GOT3 (cell line): Measurements from ENCODE around the gene RAB11FIP5.
"Not testable (repeated sequence)": the region's sequence is repeated elsewhere in the genome, so short reads cannot be mapped to it uniquely, and the experiment has no call there.

Experiments
- DNase-seq: peaks from one replicate; lab custom pipeline; 2025; ENCODE audit warnings: mixed read lengths; lab: John Stamatoyannopoulos, UW

Gene RAB11FIP5, protein sequence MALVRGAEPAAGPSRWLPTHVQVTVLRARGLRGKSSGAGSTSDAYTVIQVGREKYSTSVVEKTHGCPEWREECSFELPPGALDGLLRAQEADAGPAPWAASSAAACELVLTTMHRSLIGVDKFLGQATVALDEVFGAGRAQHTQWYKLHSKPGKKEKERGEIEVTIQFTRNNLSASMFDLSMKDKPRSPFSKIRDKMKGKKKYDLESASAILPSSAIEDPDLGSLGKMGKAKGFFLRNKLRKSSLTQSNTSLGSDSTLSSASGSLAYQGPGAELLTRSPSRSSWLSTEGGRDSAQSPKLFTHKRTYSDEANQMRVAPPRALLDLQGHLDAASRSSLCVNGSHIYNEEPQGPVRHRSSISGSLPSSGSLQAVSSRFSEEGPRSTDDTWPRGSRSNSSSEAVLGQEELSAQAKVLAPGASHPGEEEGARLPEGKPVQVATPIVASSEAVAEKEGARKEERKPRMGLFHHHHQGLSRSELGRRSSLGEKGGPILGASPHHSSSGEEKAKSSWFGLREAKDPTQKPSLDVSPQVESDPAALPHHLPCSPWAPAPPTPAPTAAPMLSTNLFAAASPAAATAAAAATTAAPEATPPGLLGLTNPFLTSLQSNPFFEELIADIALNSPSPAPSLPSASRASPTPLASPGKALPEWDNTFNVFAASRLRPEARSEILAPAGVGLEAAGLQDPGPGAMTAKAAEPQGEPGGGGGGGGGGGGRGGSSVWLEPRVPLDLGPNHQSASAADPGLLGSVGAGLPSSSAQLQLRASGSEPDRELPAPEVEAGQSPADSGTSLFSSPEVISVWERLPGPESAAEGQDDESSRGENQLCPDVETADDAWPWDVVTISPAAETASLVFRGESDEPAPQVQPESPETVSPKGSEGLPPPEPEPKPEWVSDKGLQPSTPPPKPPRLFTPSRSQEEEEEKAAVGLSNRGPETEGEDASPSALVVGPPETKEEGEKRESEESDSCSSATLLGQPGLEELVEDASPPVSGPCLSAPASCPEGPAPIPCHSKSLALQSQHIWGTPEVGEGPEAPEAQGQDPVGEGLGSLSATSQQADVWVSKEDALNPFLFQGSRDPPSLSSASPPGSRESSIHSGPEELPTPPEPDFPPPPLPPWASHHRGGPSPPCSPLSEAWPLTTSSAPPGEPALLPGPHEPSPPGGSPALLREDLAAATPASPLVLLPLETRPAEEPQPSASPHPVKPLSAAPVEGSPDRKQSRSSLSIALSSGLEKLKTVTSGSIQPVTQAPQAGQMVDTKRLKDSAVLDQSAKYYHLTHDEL (N-terminal part only)

DNA sequence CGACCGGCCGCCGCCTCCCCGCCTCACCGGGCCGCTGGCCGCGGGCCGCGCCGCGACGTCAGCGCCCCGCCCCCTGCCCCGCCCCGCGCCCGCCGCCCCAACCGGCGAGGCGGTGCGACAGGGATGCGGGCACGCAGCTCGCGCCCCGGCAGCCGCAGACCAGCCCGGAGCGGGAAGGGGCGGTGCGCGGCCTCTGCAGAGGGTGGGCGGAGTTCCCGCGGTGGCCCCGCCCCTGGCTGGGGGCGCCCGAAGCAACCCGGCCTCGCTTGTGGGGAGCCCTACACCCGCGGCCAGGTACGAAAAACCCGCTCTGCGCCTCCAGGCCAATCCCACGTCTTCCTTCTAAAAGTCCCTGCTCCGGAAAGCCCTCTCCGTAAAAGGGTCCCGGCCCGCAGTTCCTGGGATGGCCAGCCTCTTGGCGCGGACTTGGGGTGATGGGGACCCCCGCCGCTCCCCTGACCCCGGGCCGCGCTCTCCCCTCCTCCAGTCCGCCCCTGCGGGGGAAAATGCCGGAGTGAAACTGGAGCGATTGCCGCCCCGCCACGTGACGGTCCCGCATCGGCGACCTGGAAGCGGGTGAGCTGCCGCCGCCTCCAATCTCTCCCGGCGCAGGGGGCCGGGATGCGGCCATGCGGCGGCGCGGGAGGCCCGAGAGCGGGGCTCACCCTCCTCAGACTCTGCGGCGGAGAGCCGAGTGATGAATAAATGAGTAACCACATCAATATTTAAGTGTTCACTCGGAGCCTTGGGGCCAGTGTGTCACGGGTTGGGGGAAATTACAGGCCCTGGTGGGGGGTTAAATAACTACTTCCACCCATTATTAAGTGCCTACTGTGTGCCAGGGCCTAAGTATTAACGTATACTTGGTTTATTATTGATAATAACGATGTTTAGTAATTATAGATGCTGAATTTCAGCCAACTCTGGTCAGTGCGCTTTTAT lies at the start of gene RAB11FIP5:
Gene RAB11FIP5, minus strand, starts transcription at position 36 of the 942 bp plus-strand sequence. CDS start 171 bp downstream, outside the sequence.
- DNase-seq: peak; percentile 52

DNA sequence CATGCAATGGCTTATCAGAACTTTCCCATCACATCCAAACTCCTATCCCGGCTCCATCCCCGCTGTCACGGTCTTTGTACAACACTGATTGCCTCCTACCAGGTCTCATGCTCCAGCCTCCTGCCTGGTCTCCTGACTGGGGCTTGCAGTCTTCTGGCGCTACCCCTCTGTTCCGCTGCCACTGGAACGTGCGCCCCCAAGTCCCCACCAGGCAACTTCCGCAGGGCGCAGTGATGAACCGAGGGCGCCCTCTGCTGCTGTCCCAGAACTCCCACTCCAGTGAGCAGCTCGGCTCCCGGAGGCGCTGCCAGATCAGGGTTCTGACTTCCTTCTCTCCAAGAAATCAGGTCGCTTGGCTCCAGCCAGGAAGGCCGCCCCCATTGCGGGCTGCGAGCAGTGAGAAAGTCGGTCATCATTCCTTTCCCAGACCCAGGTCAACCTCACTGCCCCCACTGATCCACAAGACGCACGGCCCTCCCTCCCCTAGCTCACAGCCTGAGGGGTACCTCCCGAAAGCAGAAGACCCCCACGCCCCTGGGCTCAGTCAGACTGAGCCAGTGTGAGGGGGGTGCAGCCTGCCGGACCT lies 43.9 kb upstream of the RAB11FIP5 start:
- DNase-seq: no peak

DNA sequence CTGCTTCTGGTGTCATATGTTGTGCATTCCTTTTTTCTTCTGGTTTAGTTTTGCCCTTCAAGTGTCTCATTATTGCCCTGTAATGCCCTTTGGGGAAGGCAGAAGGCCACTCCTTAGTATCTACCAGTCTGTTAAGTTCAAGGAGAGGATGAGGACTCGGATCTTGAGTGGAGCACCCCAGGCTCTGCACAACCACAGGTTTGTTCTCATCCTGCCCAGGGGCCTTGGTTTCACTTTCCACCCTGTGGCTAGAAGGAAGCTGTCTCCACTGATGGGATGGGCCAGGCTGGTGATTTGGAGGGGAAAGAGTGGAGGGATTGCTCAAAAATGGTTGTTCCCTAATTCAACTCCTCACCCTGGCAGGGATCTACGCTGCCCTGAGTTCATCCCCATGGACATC lies 30.2 kb upstream of the RAB11FIP5 start:
- no peak for DNase-seq

DNA sequence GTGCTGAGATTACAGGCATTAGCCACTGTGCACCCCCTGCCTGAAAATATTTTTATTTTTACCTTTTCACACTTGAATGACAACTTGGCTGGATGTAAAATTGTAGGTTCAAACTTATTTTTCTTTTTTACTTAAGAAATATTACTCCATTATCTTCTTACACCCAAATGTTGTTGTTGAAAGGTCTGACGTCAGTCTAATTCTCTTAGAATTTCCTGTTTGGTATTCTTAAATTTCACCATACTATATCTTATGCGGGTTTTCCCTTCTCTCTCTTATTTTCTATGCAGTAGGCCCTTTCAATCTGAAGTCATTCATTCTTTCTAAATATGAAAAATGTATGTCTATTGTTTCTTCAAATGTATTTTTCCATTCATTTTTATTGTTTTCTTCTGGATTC lies 29.1 kb upstream of the RAB11FIP5 start:
- DNase-seq: no peak

DNA sequence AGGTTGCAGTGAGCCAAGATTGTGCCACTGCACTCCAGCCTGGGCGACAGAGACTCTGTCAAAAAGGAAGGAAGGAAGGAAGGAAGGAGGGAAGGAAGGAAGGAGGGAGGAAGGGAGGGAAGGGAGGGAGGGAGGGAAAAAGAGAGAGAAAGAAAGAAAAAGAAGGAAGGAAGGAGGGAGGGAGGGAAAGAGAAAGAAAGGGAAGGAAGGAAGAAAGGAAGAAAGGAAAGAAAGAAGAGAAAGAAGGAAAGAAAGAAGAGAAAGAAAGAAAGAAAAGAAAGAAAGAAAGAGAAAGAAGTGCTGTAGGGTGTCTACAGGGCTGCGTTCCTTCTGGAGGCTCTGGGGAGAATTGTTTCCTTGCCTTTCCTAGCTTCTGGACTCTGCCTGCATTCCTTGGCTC lies 22.5 kb upstream of the RAB11FIP5 start:
- no peak for DNase-seq

DNA sequence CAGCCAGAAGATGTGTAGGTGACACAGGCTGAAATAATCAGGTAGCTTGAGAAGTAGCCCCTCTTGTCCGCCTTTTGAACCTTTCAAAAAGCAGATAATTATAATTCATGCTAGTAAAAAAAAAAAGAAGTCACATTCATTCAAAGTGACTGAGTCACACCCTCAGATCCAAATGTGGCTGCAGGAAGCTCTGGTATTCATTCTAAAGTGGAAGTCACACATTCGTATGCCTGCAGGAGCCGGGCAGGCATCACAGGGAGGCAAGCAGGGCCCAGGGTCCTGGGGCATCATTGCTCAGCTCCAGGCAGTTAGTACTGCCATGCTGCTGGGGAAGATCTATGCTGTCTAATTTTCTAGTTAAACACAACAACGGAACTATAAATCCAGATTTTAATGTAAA lies 21.7 kb upstream of the RAB11FIP5 start:
- no peak for DNase-seq

DNA sequence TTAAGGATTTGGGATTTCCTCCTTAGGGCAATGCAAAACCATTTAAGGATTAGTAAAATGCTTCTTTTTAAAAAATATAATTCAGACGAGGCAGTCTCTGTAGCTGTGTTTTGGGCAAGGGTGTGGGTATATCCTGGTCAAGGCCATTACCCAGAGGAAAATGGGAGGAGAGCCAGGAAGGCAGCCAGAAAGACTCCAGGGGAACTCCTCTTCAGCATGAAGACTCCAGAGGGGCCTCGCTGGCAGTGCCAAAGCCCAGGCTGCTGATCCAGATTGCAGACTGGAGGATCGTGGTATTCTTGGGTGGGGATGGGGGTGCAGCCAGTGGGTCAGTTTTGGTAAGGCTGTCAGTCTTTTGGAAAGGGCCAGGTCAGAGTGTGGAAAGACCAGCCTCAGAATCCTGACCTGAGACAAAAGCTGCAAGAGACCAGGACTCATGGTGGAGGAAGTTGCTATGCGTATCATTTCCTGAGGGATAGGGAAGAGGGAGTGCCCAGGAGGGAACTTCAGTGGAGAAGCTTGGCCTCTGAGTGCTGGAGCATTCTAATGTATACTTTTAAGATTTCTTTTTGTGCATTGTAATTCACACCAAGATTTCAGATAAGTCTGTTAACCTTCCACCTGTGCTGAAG lies 20.9 kb upstream of the RAB11FIP5 start:
- DNase-seq: no peak

DNA sequence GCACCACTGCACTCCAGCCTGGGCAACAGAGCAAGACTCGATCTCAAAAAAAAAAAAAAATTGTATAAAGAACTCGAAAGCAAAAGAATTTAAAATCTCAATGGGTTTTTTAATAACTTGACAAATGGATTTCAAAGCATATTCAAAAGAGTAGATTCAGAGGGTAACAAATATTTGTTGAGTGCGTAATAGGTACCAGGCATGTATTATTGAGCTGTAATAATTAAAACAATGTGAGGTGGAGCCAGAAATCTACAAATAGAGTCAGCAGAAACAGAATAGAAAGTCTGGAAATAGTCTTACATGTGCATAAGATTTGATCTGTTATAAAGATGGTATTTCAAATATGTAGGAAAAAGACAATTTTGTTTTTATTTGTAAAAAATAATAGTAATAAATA lies 19.1 kb upstream of the RAB11FIP5 start:
- DNase-seq: no peak

DNA sequence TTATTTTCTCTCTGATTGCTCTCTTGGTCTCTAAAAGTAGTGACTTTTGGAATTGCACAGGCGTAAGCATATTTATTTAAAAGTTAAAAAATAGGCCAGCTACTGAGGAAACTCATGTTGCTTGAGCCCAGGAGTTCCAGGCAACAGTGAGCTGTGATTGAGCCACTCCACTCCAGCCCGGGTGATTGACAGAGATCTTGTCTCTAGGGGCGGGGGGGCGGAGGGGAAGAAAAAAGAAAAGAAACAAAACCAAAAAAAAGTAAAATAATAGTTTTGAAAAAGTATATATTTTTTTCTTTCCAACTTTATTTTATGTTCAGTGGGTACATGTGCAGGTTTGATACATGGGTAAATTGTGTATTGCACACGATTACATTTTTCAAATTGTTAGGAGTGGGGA lies 18.0 kb upstream of the RAB11FIP5 start:
- DNase-seq: no peak

DNA sequence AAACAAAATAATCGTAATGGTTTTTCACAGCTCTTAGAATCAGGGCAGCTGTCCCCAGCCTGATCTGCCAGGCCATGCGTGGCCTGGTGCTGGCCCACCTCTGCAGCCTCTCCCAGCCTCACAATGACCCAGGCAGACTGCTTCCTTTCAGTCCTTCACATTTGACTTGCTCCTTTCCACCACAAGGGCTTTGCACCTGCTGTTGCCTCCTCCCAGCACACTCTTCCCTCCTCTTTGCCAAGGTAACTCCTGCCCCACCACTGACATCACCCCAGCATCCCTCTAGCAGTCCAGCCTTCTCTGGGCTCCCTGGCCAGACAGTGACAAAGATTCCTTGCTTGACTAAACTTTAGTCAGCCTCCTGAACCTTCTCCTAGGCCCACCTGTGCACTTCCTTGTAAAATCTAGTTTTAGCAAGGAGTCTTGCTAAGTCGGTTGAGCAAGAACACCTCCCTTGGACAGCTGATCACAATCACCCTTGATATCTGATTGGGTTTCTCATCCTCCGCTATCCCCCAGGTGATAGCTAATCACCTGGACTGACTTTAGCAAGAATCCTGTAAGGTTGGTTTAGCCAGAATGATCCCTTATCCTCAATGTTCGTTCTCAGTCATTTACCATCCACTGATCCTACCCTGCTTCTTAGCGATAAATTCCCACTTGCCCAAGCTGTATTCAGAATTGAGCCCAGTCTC lies 16.2 kb upstream of the RAB11FIP5 start:
- DNase-seq: no peak

DNA sequence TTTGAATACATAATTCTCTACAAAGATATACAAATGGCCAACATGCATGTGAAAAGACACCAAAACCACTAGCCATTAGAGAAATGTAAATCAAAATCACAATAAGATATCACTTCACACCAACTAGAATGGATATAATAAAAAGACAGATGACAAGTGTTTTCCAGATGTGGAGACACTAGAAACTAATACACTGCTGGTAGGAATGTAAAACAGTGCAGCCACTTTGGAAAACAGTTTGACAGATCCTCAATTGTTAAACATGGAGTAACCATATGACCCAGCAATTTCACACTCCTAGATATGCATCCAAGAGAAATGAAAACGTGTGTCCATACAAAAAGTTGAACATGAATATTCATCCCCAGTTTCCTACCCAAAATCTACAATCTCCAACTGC lies 9.8 kb upstream of the RAB11FIP5 start:
- DNase-seq: no peak

DNA sequence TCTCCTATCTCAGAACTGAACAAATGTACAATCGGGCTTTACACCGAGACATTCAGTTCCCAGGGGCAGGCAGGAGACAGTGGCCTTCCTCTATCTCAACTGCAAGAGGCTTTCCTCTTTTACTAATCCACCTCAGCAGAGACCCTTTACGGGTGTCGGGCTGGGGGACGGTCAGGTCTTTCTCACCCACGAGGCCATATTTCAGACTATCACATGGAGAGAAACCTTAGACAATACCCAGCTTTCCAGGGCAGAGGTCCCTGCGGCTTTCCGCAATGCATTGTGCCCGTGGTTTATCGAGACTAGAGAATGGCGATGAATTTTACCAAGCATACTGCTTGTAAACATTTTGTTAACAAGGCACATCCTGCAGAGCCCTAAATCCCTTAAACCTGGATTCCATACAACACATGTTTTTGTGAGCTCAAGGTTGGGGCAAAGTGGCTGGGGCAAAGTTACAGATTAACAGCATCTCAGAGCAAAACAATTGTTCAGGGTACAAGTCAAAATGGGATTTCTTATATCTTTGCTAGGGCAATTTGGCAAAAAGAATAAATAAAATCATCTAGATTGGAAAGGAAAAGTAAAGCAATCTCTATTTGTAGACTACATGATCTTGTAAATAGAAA lies 7.0 kb upstream of the RAB11FIP5 start:
- DNase-seq: not testable (repeated sequence)

DNA sequence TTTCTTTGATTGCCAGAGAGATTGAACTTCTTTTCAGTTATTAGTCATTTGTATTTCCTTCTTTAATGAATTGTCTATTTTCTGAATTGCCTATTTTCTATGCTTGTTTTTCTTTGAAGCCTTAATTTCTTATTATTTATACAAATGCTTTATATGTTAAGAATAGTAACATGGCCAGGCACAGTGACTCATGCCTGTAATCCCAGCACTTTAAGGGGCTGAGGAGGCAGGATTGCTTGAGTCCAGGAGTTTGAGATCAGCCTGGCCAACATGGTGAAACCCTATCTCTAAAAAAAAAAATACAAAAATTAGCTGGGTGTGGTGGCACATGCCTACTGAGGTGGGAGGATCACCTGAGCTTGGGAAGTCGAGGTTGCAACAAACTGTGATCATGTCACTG lies 4.7 kb upstream of the RAB11FIP5 start:
- no peak for DNase-seq

DNA sequence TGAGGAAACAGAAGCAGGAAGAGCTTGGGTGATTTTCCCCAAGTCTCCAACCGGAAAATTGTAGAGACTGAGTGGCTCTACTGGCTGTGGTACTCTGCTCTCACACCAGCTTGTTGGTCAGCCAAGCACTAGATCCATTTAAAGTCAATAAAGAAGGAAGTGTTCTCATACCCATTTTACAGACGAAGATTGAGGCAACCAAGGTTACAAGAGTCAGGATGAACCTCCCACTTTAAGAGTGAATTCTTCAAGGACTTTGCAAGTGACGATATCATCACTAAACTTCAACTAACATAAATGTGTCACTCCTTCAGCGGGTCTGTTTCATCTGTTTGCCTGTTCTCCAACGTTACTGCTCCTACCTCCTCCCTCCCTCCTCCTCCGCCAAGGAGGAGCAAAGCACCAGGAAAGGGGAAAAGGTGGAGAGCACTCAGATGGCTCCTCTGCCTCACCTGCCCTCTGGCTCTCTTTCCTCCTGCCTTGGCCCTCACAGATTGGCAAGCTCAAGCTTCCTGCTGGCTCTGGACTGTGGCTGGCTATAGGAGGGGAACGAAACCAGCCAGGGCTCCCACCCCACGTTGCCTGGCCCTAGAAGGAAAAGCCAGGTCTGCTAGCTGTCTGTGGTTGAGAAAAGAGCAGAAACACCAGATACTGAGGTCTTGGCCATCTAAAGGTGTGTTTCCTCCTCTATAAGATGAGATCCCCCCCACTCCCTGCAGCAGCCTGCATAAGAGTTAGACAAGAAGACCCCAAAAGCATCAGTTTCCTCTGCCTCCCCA lies 3.6 kb upstream of the RAB11FIP5 start:
- no peak for DNase-seq

DNA sequence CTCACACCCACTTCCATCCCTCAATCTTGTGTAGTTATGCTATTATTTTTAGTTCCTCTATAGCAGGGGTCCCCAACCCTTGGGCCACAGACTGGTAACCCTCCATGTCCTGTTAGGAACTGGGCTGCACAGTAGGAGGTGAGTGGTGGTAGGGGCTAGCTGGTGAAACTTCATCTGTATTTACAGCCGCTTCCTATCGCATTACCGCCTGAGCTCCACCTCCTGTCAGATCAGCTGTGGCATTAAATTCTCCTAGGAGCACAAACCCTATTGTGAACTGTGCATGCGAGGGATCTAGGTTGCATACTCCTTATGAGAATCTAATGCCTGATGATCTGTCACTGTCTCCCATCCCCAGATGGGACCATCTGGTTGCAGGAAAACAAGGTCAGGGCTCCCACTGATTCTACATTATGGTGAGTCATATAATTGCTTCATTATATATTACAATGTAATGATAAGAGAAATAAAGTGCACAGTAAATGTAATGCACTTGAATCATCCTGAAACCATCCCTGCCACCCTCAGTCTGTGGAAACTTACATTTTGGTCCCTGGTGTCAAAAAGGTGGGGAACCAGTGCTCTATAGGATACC lies 1.6 kb upstream of the RAB11FIP5 start:
- DNase-seq: no peak

DNA sequence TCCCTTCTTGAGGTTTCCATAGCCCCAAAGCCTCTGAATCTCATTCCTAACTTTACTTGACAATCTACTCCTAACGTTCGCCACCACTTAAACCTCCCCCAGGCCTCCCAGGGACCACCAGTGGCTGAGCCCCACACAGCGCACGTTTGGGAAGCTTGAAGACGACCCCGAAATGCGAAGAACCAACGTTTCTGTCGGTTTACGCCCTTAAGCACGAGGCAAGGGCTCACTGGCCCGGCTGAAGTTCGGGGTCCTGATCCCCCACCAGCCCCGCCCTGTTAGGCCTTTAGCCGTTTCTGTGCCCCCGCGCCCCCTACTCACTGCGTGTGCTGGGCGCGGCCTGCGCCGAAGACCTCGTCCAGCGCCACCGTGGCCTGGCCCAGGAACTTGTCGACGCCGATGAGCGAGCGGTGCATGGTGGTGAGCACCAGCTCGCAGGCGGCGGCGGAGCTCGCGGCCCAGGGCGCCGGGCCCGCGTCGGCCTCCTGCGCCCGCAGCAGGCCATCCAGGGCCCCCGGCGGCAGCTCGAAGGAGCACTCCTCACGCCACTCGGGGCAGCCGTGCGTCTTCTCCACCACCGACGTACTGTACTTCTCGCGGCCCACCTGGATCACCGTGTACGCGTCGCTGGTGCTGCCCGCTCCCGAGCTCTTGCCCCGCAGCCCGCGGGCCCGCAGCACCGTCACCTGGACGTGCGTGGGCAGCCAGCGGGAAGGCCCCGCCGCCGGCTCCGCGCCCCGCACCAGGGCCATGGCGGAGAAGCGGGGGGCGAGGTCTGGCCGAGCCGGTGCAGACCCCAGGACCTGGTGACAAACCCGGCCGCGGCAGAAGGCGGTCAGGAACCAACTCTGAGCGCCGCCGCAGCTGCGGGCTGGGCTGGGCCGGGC lies 479 bp downstream of the RAB11FIP5 start:
- no peak for DNase-seq
